Measurements from ENCODE around the gene SLC6A1.

The SLC6A1 gene

GRCh38 chr3:10986592-10986991 is 6.0 kb upstream of the SLC6A1 start:
- no peak for DNase-seq (ENCODE audit: low read depth in 1 of 2, low spot score in 1 of 2)
- Histone ChIP-seq H3K27me3 (ENCODE audit: insufficient read depth, poor library complexity, severe bottlenecking) (peaks cover 15% of the 10 kb centered on the region), H3K4me3 (replicated peaks; ENCODE audit: insufficient read depth, low read length) (no peak overlapping the region), H3K27ac (replicated peaks) (no peak overlapping the region)
- no peak for TF ChIP-seq POLR2AphosphoS5 (IDR thresholded peaks at IDR 0.05; ENCODE audit: low read depth)
- TF ChIP-seq, protein P1, sequence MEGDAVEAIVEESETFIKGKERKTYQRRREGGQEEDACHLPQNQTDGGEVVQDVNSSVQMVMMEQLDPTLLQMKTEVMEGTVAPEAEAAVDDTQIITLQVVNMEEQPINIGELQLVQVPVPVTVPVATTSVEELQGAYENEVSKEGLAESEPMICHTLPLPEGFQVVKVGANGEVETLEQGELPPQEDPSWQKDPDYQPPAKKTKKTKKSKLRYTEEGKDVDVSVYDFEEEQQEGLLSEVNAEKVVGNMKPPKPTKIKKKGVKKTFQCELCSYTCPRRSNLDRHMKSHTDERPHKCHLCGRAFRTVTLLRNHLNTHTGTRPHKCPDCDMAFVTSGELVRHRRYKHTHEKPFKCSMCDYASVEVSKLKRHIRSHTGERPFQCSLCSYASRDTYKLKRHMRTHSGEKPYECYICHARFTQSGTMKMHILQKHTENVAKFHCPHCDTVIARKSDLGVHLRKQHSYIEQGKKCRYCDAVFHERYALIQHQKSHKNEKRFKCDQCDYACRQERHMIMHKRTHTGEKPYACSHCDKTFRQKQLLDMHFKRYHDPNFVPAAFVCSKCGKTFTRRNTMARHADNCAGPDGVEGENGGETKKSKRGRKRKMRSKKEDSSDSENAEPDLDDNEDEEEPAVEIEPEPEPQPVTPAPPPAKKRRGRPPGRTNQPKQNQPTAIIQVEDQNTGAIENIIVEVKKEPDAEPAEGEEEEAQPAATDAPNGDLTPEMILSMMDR (IDR thresholded peaks at IDR 0.05; ENCODE audit: insufficient read depth, low read length): no peak
- no peak for TF ChIP-seq GABPA (IDR thresholded peaks at IDR 0.05; ENCODE audit: low read depth)
- TF ChIP-seq SPI1 (IDR thresholded peaks at IDR 0.05; ENCODE audit: borderline replicate concordance, low read depth): no peak
- TF ChIP-seq, protein P2, sequence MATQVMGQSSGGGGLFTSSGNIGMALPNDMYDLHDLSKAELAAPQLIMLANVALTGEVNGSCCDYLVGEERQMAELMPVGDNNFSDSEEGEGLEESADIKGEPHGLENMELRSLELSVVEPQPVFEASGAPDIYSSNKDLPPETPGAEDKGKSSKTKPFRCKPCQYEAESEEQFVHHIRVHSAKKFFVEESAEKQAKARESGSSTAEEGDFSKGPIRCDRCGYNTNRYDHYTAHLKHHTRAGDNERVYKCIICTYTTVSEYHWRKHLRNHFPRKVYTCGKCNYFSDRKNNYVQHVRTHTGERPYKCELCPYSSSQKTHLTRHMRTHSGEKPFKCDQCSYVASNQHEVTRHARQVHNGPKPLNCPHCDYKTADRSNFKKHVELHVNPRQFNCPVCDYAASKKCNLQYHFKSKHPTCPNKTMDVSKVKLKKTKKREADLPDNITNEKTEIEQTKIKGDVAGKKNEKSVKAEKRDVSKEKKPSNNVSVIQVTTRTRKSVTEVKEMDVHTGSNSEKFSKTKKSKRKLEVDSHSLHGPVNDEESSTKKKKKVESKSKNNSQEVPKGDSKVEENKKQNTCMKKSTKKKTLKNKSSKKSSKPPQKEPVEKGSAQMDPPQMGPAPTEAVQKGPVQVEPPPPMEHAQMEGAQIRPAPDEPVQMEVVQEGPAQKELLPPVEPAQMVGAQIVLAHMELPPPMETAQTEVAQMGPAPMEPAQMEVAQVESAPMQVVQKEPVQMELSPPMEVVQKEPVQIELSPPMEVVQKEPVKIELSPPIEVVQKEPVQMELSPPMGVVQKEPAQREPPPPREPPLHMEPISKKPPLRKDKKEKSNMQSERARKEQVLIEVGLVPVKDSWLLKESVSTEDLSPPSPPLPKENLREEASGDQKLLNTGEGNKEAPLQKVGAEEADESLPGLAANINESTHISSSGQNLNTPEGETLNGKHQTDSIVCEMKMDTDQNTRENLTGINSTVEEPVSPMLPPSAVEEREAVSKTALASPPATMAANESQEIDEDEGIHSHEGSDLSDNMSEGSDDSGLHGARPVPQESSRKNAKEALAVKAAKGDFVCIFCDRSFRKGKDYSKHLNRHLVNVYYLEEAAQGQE (IDR thresholded peaks at IDR 0.05; ENCODE audit: insufficient replicate concordance, low read depth): no peak

DNA sequence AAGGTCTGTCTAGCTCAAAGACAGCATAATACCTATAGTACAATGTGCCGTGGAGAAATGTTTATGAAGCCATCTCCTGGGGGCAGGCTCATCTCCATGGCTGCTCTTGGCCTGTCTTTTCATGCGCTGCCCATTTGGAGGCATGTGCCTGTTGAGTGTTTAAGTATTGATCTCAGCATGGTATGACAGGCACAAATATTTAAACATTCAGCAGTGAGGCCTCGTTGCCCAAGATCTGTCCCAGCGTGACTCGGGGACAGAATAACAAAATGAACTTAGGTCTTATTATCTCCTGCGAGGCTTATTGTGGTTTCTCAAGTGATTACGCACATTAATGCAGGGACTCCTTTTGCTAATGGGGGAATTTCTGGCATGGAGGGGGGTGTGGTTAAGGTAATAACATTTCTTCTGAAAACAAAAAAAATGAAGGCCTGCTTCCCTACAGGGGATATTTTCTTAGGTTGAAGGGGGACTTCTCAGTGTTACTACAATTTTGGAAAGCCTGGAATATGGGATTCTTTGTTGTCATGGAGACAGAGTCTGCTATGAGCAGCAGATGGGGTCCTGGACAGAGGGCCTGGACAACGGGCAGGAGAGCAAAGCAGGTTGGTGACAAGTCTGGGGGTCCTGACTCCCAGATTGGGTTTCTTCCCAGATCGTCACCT is 4.4 kb upstream of the SLC6A1 start:
- Histone ChIP-seq H3K27ac (replicated peaks) (no peak overlapping the region), H3K27me3 (ENCODE audit: insufficient read depth, poor library complexity, severe bottlenecking) (peaks cover 23% of the 10 kb centered on the region), H3K4me3 (replicated peaks; ENCODE audit: insufficient read depth, low read length) (no peak overlapping the region)
- TF ChIP-seq, protein P1 (IDR thresholded peaks at IDR 0.05; ENCODE audit: insufficient read depth, low read length): no peak
- TF ChIP-seq, protein P2 (IDR thresholded peaks at IDR 0.05; ENCODE audit: insufficient replicate concordance, low read depth): no peak
- TF ChIP-seq SPI1 (IDR thresholded peaks at IDR 0.05; ENCODE audit: borderline replicate concordance, low read depth): no peak
- TF ChIP-seq GABPA (IDR thresholded peaks at IDR 0.05; ENCODE audit: low read depth): no peak
- TF ChIP-seq POLR2AphosphoS5 (IDR thresholded peaks at IDR 0.05; ENCODE audit: low read depth): no peak
- no peak for DNase-seq (ENCODE audit: low read depth in 1 of 2, low spot score in 1 of 2)

DNA sequence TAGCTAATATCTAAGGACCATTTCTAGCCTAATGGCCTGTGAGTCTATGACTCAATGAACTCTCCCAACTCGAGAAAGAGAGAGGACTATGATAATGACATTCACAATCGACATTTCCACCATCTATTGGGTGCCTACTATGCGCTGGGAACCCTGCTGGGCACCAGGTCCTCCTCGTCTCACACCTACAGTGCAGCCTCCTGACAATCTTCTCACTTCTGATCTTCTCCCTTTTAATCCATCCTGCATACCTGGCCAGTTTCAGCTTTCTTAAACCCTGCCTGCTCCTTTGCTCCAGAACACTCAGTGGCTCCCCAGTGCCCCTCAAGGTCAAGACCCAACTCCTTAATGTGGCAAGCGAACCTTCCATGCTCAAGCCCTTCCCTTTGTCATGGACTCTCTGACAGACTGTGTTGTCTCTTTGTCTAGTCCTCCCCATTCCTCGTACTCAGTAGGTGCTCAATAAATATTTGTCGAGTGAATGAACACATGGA is 3.5 kb upstream of the SLC6A1 start:
- TF ChIP-seq GABPA (IDR thresholded peaks at IDR 0.05; ENCODE audit: low read depth) (no peak), POLR2AphosphoS5 (IDR thresholded peaks at IDR 0.05; ENCODE audit: low read depth) (no peak), SPI1 (IDR thresholded peaks at IDR 0.05; ENCODE audit: borderline replicate concordance, low read depth) (no peak)
- TF ChIP-seq, protein P2 (IDR thresholded peaks at IDR 0.05; ENCODE audit: insufficient replicate concordance, low read depth): no peak
- TF ChIP-seq, protein P1 (IDR thresholded peaks at IDR 0.05; ENCODE audit: insufficient read depth, low read length): no peak
- Histone ChIP-seq H3K27me3 (ENCODE audit: insufficient read depth, poor library complexity, severe bottlenecking) (peaks cover 30% of the 10 kb centered on the region), H3K27ac (replicated peaks) (no peak overlapping the region), H3K4me3 (replicated peaks; ENCODE audit: insufficient read depth, low read length) (no peak overlapping the region)
- DNase-seq (ENCODE audit: low read depth in 1 of 2, low spot score in 1 of 2): no peak

Measured in HL-60 (cell line).